Stimulated activated CD8-positive, alpha-beta memory T cell treated with anti-CD3 and anti-CD28 coated beads, Interleukin-4, amount 100 ng/mL, for 48 hours (primary cell): ENCODE results near the gene FOXK1.

Experiments used
- DNase-seq: peaks from one replicate; pipeline ENCODE4 v3.0.0-alpha.2; 2020

The FOXK1 gene

DNA sequence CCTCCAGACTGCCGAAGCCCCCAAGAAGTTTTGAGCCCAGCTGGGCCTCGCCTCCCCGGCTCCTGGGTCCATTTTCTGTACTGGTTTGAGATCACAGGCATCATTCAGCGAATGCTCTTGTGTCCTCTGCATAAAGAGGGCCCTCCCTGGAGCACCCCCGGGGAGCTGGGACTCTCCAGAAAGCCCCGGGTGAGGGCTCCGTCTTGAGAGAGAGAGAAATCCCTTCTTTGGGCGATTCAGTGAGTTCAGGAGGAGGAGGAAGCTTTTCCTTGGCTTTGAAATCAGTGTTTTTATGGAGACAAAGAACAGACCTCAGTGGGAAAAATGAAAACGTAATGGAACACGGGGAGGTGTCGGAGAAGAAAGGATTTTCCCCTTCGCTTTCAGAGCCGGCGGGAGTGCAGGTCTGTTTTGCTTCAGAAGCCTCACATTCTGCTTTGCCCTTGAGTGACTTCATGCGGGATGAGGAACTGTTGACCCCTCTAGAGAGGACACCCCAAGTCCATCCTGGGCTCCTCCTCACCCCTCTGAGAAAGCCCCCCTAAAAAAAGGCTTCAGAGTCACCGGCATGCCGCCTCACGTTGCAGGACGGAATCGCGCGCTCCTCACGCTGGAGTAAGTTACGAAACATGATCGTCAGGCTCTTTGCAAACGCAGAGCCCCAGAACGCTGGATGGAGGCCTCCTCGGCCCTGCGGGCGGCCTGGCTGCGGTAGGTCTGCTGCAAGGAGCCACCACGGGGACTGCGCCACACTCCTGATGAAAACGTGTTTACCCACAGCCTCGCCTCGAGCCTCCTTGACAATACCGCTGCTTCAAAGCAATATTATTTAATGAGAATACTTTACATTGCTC, 84.8 kb downstream of the FOXK1 start:
- no peak for DNase-seq

DNA sequence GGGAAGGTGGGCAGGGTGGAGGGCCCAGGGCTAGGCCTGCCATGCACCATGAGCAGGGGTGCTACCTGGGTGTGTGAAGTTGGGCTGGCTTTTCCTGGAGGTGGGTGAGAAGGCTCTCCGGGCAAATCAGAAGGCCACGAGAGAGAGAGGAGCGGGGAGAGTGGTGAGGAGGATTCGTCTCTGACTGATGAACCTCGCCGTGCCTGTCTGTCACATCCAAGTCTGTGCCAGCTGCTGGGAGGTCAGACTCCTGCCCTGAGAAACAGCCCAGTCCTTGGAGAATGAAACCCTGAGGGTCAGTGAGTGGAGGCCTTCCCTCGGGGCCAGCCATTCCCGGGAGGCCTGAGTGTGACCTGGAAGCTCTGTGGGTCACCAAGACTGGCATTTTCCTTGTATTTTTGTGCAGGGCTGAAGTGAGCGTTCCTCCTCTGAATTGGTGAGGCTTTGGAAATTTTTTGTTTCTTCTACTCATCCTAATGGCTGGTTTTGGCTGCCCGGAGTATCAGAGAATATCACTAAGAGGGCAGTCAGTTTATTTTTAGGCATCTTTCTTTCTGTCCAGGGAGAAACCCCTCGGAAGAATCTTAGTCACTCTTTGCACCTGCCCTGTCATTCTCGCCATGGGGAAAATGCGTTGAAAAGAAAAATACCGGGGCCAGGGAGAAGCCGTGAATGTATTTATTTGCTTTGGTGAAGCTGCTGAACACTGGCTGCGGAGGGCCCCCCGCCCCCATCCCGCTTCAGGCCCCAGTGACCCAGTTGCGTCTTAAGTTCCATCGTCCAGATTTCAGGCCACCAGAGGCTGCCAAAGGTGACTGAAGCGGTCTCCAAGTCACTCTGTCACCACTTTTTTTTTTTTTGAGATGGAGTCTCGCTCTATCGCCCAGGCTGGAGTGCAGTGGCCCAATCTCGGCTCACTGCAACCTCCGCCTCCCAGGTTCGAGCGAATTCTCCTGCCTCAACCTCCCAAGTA, 86.8 kb downstream of the FOXK1 start:
- DNase-seq: no peak

DNA sequence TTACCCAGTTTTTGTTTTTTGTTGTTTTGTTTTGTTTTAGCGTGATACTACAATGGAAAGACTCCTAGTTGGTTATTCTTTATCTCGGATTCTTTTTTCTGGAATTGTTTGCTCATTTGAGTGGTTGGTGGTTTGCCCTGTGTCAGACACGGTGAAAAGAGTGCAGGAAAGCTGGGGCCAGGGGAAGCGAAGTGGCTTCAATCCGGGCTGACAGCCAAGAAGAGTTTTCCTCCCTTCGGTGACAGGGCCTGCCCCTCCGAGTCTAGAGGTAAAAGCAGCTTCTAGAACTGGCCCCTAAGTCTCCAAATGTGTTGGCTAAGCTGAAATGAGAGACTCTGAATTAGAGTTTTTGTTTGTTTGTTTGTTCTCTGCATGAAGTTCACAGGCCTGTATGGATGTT, 87.7 kb downstream of the FOXK1 start:
- DNase-seq: no peak

DNA sequence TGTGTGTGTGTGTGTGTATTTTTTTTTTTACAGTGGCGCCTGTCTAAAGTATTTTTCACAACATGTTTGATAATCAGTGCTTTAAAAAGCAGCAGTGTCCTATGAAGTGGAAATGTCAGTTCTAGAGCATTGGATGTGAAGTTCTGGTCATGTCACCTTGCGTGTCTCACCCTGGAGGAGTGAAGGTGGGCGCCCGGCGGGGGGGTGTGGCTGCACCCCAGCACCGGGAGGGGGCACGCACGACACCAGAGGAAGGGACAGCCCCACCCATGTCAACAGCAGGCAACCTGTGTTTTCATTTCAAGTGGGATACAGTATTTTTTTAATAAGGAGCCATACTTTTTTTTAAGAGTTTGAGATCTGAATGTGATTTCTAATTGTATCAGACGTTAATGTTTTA, 88.8 kb downstream of the FOXK1 start:
- no peak for DNase-seq

DNA sequence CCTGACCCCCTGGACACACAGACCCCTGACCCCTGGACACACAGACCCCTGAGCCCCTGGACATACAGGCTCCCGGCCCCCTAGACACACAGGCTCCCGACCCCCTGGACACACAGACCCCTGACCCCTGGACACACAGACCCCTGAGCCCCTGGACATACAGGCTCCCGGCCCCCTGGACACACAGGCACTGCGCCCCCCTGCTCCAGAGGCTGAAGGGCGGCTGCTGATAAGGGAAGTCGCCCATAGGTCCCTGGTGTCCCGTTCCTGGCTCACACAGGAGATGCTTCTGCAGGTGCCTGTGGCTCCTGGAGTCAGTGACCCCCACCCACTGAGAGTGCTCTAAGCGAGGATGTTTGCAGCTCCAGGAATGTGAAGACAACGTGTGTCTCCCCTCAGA, 89.6 kb downstream of the FOXK1 start:
- no peak for DNase-seq

DNA sequence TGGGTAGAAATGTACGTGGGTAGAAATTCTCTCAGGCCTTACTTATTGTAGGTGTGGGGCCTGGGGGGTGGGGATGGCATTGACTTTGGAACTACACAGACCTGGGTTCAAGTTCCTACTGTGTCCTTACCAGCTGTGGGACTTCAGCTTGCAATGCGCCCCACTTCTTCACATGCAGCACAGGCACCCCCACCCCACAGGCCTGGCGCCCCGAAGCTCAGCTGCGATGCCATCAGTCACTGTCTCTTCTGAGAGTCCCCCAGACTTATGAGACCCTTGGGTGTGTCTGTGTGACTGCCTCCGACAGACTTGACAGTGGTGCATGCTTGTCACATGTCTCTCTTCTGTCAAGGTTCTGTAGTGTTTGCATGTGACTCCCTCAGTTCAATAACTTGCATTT, 90.2 kb downstream of the FOXK1 start:
- DNase-seq: no peak

DNA sequence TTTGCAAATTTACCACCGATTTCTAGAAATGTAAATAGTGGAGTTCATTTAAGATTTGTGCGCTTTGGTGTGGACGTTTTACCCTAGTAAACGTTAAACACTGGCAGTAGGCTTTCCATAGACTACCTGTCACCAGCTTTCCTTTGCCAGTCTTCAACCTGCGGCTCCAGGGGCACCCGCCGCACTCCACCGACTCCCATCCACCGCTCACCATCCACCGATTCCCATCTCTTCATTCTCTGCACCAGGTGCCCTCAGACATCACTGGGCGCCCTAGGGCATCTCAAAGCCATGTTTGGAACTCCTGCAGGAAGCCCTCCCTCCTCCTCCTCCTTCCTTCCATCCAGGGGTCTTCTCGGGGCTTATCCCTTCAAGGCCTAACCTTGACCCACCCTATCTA, 91.9 kb downstream of the FOXK1 start:
- DNase-seq: no peak

DNA sequence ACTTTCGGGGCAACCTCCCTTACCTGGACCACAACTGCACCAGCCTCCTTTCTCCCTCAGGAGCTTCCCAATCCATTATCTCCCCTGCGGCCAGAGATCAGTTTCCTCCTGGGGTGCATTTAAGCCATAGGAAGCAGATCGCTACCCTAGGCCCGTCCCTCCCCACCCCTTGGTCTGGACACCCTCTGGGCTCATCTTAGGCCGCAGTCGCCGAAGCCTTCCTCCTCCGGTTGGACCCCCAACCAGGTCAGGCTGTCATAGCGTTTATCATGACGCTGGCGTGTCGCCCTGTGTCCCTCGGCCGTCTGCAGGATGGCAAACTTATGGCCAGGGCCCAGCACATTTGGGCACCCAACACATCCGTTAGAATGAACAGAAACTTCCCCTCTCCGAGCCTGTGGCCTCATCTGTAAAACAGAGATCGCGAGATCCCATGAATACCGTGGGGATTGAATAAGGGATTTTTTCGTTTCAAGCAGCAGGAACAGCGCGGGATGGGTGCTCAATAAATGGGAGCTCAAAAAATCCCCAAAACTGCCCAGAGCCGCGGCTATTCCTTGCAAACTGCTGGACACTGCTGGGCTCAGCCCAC, 92.7 kb downstream of the FOXK1 start:
- peak; percentile 44 for DNase-seq

DNA sequence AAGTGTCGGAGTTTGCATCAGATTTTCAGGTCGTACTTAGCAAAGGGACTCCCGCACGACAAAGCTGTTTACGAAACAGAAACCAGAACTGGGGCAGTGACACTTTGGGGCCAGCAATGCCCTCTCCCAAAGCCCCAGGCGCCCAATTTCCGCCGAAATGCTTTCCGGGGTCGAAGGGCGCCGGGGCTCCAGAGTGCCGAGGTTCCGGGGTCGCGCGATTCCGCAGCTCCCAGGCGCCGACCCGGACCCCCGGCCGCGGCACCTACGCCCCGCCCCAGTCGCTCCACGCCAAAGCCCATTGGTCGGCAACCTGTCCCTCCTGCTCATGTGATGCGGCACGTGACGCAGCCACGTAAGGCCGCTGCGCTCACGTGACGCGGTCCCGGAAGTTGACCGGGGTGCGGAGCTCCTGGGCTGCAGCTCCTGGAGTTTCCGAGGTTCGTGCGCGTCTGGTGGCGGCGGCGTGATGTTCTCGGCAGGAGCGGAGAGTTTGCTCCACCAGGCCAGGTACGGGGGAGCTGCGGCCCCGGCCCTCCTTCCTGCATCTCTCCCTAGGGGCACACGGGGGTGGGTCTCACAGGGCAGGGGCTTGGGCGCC, 93.3 kb downstream of the FOXK1 start, which contains the start of gene AP5Z1:
TSS of gene AP5Z1 (plus strand) at position 374 of the 598 bp plus-strand sequence. CDS start at position 467, 93 bp downstream.
- DNase-seq: peak; percentile 96

DNA sequence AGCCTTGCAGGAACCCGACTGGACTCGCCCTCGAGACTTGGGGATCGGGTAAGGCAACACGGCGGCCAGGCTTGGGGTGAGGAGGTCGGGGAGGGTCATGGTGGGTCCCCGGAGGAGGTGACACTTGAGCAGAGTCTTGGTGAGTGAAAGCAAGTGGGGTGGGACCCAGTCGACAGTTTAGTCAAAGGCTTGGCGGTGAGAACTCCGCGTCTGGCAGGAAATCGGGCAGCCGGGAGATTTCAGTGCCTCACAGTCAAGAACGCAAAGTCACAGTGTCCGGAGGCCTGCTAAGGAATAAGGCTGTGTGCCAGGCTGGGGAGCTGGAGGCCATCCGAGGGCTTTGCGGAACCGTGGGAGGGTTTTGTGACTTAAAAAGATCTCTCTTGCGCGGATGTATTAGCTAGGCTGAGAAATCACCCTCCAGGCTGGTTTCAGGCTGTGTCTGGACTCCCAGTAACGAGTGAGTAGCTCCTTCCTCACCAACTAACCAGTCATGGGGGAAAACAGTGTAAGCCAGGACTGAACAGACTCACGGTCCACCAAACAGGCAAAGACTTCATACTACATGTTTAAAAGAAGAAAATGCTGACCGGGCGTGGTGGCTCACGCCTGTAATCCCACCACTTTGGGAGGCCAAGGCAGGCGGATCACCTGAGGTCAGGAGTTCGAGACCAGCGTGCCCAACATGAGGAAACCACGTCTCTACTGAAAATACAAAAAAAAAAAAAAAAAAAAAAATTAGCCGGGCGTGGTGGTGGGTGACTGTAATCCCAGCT, 93.9 kb downstream of the FOXK1 start:
- no peak for DNase-seq

DNA sequence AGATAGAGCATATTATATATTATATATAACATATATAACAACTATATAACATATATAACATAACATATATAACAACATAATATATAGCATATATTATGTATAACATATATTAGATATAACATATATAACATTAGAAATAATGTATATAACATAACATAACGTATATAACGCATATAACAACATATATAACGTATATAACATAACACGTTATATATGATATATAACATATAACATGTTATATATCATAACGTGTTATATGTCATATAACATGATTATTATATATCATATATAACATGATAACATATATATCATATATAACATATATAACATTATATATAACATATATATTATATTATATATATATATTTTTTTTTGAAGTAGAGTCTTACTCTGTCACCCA, 97.0 kb downstream of the FOXK1 start:
- DNase-seq: no peak

DNA sequence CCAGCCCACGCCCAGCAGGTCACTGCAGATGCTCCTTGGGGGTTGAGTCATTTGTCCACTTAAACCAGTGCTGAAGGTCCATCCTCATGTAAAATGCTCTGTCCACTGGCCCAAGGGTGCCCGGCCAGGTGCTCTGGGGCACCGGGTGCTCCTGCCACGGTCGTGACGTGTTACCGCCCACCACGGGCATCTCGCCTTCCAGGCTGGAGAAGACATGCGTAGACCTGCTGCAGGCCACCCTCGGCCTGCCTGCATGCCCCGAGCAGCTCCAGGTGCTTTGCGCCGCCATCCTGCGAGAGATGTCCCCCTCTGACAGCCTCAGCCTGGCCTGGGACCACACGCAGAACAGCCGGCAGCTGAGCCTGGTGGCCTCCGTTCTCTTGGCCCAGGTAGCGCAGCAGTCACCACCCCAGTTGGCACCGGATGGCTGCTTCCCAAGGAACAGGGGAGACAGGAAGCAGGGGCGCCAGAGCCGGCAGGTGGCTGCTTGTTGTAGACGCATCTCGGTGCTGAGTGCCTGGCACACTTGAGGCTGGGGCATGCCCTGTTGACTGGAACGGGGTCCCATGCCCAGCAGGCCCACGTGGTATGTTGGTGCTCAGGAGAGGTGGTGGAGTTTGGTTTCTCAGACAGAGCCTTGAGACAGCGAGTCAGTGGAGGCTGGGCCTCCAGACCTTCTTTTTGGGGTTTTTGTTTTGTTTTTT, 99.4 kb downstream of the FOXK1 start:
- DNase-seq: no peak

DNA sequence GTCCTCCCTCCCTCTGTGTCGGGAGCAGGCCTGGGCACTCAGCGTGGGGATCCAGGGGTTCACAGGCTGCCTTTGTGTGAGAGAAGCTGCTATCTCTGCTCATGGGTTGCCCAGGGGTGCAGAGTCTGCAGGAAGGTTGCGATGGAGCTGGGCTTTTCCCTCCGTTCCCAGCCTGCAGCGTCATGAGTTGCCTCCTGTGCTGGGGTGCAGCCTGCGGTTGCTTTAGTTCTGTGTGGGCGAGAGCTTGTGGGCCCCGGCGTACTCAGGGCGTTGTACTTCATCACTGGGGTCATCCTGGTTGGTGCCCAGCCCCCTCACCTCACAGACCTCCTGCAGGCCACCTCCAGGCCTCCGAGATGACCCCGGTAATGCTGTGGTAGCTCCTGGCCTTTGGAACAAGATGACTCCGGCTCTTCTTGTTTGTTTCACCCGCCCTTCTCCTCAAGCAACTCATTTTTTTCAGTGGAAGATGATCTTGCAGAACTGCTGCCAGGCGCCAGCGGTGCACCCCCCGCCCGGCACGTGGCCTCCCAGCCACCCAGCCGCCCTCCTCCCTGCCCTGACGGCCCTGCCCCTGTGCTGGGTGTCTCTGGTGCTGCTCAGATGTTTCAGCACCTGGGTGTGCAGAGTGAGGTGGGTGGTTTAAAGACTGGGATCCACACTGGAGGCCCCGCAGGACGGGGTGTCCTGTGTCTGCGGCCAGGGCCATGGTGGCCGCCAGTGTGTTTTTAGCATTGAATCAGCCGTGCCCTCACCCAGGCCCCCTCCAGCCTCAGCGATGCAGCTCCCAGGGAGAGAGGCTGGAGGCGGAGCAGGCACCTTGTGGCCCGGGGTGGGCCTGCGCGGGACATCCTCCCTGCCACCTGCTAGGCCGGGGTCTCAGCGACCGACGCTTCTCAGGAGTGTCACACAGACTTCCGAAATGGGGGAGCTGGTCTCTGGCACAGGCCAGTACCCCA, 100.5 kb downstream of the FOXK1 start:
- DNase-seq: no peak

DNA sequence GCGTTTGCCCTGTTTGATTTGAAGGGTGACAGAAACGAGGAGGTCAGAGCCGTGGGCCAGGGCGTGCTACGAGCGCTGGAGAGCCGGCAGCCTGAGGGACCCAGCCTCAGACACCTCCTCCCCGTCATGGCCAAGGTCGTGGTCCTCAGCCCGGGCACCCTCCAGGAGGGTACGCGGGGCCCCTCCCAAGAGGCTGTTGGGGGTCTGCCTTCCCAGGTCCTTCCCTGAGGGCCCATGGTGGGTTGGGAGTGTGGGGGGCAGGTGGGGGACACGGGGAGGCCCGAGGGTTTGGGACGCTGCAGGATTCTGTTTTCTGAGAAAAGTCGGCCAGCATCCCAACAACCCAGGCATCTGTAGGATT, 101.2 kb downstream of the FOXK1 start:
- no peak for DNase-seq

DNA sequence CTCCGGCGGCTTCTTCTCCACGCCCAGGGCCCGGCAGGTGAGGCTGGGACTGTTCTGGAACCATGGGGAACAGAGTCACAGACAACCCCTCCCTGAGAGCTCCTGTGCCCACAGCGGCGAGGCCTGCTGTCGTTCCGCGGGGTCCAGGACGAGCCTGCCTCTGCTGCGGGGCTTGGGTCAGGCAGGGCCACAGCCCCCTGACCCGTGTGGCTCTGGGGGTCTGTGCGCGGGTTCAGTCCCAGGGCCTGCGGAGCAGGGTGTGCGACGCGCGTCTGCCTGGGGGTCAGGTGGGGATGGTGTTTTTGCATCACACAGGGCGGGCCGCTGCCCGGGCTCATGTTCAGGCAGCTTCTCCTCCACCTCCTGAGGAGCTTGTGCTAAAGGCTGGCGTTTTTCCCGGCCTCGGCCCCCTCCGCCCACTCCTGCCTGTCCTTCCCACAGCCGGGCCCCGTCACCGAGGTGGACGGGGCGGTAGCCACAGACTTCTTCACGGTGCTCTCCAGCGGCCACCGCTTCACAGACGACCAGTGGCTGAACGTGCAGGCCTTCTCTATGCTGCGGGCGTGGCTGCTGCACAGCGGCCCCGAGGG, 101.8 kb downstream of the FOXK1 start:
- no peak for DNase-seq

DNA sequence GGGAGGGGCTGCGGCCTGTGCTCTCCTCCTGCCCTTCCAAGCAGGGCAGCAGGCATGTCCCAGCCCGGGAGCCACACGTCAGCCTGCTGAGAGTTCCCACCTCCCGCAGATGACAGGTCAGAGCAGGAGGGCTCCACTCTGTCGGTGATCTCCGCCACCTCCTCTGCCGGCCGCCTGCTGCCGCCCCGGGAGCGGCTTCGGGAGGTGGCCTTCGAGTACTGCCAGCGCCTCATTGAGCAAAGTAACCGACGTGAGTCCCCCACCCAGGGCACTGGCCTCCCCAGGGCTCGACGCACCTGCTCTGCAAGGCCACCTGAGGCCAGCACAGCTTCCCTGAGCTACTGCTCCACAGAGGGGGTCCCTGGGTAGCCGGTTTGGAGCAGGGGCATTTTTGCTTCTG, 102.7 kb downstream of the FOXK1 start:
- no peak for DNase-seq

DNA sequence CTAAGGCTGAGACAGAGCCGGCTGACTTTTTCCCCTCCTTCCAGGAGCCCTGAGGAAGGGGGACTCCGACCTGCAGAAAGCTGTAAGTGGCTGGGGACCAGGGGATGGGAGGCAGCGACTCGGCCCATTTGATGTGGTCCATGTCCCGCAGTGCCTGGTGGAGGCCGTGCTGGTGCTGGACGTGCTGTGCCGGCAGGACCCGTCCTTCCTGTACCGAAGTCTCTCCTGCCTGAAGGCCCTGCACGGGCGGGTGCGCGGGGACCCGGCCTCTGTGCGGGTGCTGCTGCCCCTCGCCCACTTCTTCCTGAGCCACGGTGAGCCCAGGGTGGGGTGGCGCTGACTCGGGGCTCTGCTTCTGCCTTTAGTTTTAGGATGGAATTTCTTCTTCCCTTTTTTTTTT, 103.3 kb downstream of the FOXK1 start:
- no peak for DNase-seq

DNA sequence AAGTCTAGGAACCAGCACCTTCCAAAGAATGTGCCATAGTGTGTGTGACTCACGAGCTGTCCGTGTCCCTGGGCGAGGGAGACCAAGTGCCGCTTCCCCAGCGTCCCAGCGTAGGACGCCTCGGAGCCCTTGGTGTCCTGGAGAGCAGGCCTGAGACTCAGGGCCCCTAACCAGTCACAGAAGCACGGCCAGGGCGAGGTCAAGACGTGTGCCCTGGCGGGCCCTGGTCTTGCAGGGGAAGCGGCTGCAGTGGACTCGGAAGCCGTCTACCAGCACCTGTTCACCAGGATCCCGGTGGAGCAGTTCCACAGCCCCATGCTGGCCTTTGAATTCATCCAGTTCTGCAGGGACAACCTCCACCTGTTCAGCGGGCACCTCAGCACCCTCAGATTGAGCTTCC, 103.9 kb downstream of the FOXK1 start:
- no peak for DNase-seq

DNA sequence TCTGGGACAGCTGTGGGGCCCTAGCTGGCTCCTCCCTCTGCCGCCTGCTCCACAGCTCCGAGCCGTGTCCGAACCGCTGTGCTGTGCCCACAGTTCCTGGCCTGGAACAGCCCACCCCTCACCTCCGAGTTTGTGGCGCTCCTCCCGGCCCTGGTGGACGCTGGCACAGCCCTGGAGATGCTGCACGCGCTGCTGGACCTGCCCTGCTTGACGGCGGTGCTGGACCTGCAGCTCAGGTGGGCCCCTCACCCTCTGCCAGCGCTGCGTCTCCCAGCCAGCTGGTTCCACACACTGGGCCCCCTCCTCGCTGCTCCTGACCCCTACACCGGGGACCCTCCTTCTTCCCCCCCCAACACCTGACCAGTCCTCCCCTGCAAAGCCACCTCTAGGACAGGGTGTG, 105.4 kb downstream of the FOXK1 start:
- DNase-seq: no peak
